ENCODE measurements around the gene CATSPERZ. TPM values are rescaled to one million over a fixed set of nuclear protein-coding genes. Genes with fewer than 3 reads are reported as not detected.

Gene CATSPERZ
- total and polyA plus RNA-seq, 2 of the 8 experiments (the other 6 are each of a cell fraction or from before 2014, with no cell fraction given) = 0.77 TPM; not detected in 1

GRCh38 chr11:64340671-64341335 lies 40.6 kb downstream of the CATSPERZ start:
- H3K56ac ChIP-seq (replicated peaks; ENCODE audit: insufficient read length, low read depth, low read length) = peak overlapping the region; percentile 65
- CTCF ChIA-PET (ENCODE audit: partially characterized antibody) = interaction anchor here (0.6 to 37.6 kb wide), 18 partner anchors 4 to 1306 kb away, joined by 3 to 614 read pairs (median 4); partner anchors contain the start of genes BAD, CATSPERZ, CCDC88B and ESRRA
- no peak overlapping the region for H2BK120ac ChIP-seq (replicated peaks; ENCODE audit: low read depth, low read length)
- H4K5ac ChIP-seq (ENCODE audit: insufficient read length, low read depth, low read length) = no peak overlapping the region
- peak overlapping the region; percentile 91; the same call in 1 of the 2 replicates for H2AFZ ChIP-seq (ENCODE audit: low read length)
- H3K27ac ChIP-seq (ENCODE audit: low read depth, low read length) = no peak overlapping the region
- H3K79me1 ChIP-seq (ENCODE audit: low read depth, low read length) = no peaks in the 10 kb centered on the region
- peaks cover 0 to 23% (median 17%) of the 10 kb centered on the region in 4 experiments; a peak in 6 of 7 replicates for H3K4me1 ChIP-seq (replicated peaks in 1 of 4; ENCODE audit: control insufficient read depth in 3 of 4, insufficient read depth in 4 of 4, low read length in 3 of 4)
- no peak for FAIRE-seq
- no peak overlapping the region for H4K91ac ChIP-seq (replicated peaks; ENCODE audit: insufficient read length, low read length)
- H2BK20ac ChIP-seq (ENCODE audit: low read length) = no peak overlapping the region
- H3K23ac ChIP-seq (ENCODE audit: insufficient read length) = no peak overlapping the region
- H2AK5ac ChIP-seq (ENCODE audit: low read depth, low read length) = 0 out of 2 replicates have a peak overlapping the region, but pooled peaks have one; percentile 0
- H4K8ac ChIP-seq (ENCODE audit: extremely low read depth, insufficient read depth, low read length) = no peak overlapping the region; the same call in 1 of the 2 replicates
- H4K20me1 ChIP-seq (replicated peaks in 1 of 2; ENCODE audit: control insufficient read depth in 1 of 2, insufficient read depth in 2 of 2, low read length in 2 of 2) = peaks cover 0 to 2% of the 10 kb centered on the region in 2 experiments
- 15% methylated on average over 16 of the region's 33 CpGs; no CpG with 5 or more reads in 1 of the 2 experiments for WGBS, 2 experiments (ENCODE audit: extremely low coverage in 1 of 2, insufficient coverage in 1 of 2, insufficient read length in 1 of 2, insufficient replicate concordance in 2 of 2, low coverage in 1 of 2, low lambda C conversion rate in 2 of 2, missing lambda C conversion rate in 1 of 2)
- H3K4me2 ChIP-seq (ENCODE audit: insufficient read depth in 1 of 2, low read depth in 2 of 2, low read length in 2 of 2) = peak overlapping the region; percentile 71 to 88
- 0 out of 7 replicates have a peak overlapping the region, but pooled peaks of 1 of the 4 experiments have one; percentile 13 for H3K9ac ChIP-seq (replicated peaks in 1 of 4; ENCODE audit: extremely low read depth in 1 of 4, low read depth in 3 of 4, low read length in 3 of 4)
- POLR2A ChIA-PET (ENCODE audit: partially characterized antibody) = interaction anchor here (0.6 to 6.1 kb wide), 13 partner anchors 9 to 69 kb away, joined by 3 to 38 read pairs (median 4); partner anchors contain the start of genes BAD, ESRRA, PRDX5 and TRMT112
- H3K18ac ChIP-seq (ENCODE audit: extremely low read depth, low read length) = peak overlapping the region; percentile 55
- no peak overlapping the region for H3K4ac ChIP-seq (replicated peaks; ENCODE audit: insufficient read length, low read depth, low read length)
- H3K9me3 ChIP-seq (ENCODE audit: insufficient read depth in 2 of 2, low read depth in 1 of 2, low read length in 1 of 2) = no peaks in the 10 kb centered on the region
- H3K4me3 ChIP-seq (ENCODE audit: extremely low read depth in 1 of 4, insufficient read depth in 2 of 4, low read depth in 3 of 4, low read length in 4 of 4) = peak overlapping the region; percentile 54 to 69 (median 62)
- H3K79me2 ChIP-seq (ENCODE audit: control insufficient read depth in 1 of 2, insufficient read depth in 2 of 2, low read length in 2 of 2) = no peaks in the 10 kb centered on the region
- H2BK15ac ChIP-seq (ENCODE audit: low read length) = peak overlapping the region; percentile 31; the same call in 1 of the 2 replicates
- peak overlapping the region; percentile 85; the same call in 1 of the 2 replicates for H2BK12ac ChIP-seq (ENCODE audit: low read depth, low read length)
- DNase-seq (ENCODE audit: low read depth in 1 of 2, low spot score in 2 of 2) = peak in 1 of 2 experiments; percentile 100
- H3K23me2 ChIP-seq (ENCODE audit: low read depth, low read length) = peaks cover 11% of the 10 kb centered on the region; the same call in 1 of the 2 replicates
- H3K36me3 ChIP-seq (ENCODE audit: control insufficient read depth in 2 of 4, insufficient read depth in 4 of 4, low read length in 3 of 4) = no peaks in the 10 kb centered on the region
- no peak overlapping the region for H3K14ac ChIP-seq (ENCODE audit: insufficient read length)
- 0 out of 2 replicates have a peak overlapping the region, but pooled peaks have one; percentile 46 for H2BK5ac ChIP-seq (ENCODE audit: low read depth, low read length)
- H3K27me3 ChIP-seq (replicated peaks in 1 of 4; ENCODE audit: control insufficient read depth in 3 of 4, extremely low read depth in 1 of 4, insufficient read depth in 3 of 4, low read length in 3 of 4) = peaks cover 0 to 2% (median 0%) of the 10 kb centered on the region in 4 experiments; a peak in 1 of 7 replicates
- peak; percentile 93 for TF ChIP-seq KDM4A (IDR thresholded peaks at IDR 0.05; ENCODE audit: low read depth, low read length, severe bottlenecking)
- no peak for TF ChIP-seq RFX5 (IDR thresholded peaks at IDR 0.05; ENCODE audit: borderline replicate concordance, low read depth, low read length)
- no peak for TF ChIP-seq HDAC2 (IDR thresholded peaks at IDR 0.05; ENCODE audit: borderline replicate concordance in 1 of 2, low read depth in 2 of 2, low read length in 2 of 2)
- peak; percentile 70; the same call in 1 of the 2 replicates for TF ChIP-seq SP1 (IDR thresholded peaks at IDR 0.05; ENCODE audit: low read depth, low read length)
- TF ChIP-seq FOSL1 (IDR thresholded peaks at IDR 0.05; ENCODE audit: insufficient read depth, low read depth, low read length) = no peak
- no peak for TF ChIP-seq HDAC6 (IDR thresholded peaks at IDR 0.05; ENCODE audit: low read depth, low read length)
- peak; percentile 11; the same call in 1 of the 2 replicates for TF ChIP-seq TBP (IDR thresholded peaks at IDR 0.05; ENCODE audit: low read depth, low read length)
- TF ChIP-seq SRF (IDR thresholded peaks at IDR 0.05; ENCODE audit: low read depth, low read length) = no peak
- TF ChIP-seq SUZ12 (IDR thresholded peaks at IDR 0.05; ENCODE audit: low read length) = no peak
- peak; percentile 21 for TF ChIP-seq ASH2L (IDR thresholded peaks at IDR 0.05; ENCODE audit: low read length)
- TF ChIP-seq NRF1 (IDR thresholded peaks at IDR 0.05; ENCODE audit: low read depth, low read length) = no peak
